WTC11 (cell line): Measurements from ENCODE around the gene SOX8.
"Not testable (repeated sequence)": the region's sequence is repeated elsewhere in the genome, so short reads cannot be mapped to it uniquely, and the experiment has no call there.

Experiments
- CTCF ChIP-seq: fragments of 200-600 bp; IDR thresholded peaks from 2 replicates; pipeline ENCODE4 v1.8.0; 2022; ENCODE audit warnings: antibody characterized with exemption
- MYBL2 ChIP-seq: sonication (generic); formaldehyde crosslinking; IDR thresholded peaks from 2 replicates; pipeline ENCODE4 v1.8.1; 2023; ENCODE audit warnings: mild to moderate bottlenecking, moderate library complexity, missing genetic modification reagents
- TP53 ChIP-seq: sonication (generic); formaldehyde crosslinking; IDR thresholded peaks from 2 replicates; pipeline ENCODE4 v1.8.1; 2023; ENCODE audit warnings: mild to moderate bottlenecking, missing genetic modification reagents
- ZNF121 ChIP-seq: sonication (generic); formaldehyde crosslinking; IDR thresholded peaks from 2 replicates; pipeline ENCODE4 v1.8.0; 2023; ENCODE audit warnings: missing genetic modification reagents
- TF ChIP-seq, protein P1 (sequence below): fragments of 250-450 bp; sonication (Bioruptor Pico); IDR thresholded peaks from 2 replicates; pipeline ENCODE4 v1.8.0; 2021; ENCODE audit warnings: mild to moderate bottlenecking
- TF ChIP-seq, protein P2 (sequence below): sonication (generic); formaldehyde crosslinking; IDR thresholded peaks from 2 replicates; pipeline ENCODE4 v1.8.0; 2022; ENCODE audit warnings: missing genetic modification reagents
- TF ChIP-seq, protein P3 (sequence below): sonication (generic); formaldehyde crosslinking; IDR thresholded peaks from 2 replicates; pipeline ENCODE4 v1.8.1; 2022; ENCODE audit warnings: low read depth, mild to moderate bottlenecking, moderate library complexity, missing genetic modification reagents, borderline replicate concordance

DNA sequence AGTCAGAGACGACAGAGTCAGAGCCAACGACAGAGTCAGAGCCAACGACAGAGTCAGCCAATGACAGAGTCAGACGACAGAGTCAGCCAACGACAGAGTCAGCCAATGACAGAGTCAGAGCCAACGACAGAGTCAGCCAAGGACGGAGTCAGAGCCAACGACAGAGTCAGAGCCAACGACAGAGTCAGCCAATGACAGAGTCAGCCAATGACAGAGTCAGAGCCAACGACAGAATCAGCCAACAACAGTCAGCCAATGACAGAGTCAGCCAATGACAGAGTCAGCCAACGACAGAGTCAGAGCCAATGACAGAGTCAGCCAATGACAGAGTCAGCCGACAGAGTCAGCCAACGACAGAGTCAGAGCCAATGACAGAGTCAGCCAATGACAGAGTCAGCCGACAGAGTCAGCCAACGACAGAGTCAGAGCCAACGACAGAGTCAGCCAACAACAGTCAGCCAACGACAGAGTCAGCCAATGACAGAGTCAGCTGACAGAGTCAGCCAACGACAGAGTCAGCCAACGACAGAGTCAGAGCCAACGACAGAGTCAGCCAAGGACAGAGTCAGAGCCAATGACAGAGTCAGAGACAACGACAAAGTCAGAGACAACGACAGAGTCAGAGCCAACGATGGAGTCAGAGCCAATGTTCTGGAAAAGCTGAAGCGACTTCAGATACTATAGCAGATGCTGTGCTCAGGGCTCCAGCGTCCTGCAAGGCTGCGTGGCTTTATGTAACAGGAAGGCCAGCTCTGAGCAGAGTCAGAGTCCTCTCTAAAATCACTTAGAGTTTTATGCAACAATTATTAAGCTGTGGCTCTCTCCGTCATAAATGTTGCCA, 30.6 kb upstream of the SOX8 start:
- not testable (repeated sequence) for TF ChIP-seq MYBL2 (CRISPR knock-in tag); CTCF; ZNF121 (CRISPR knock-in tag); TP53 (CRISPR knock-in tag)
- TF ChIP-seq, protein P1, sequence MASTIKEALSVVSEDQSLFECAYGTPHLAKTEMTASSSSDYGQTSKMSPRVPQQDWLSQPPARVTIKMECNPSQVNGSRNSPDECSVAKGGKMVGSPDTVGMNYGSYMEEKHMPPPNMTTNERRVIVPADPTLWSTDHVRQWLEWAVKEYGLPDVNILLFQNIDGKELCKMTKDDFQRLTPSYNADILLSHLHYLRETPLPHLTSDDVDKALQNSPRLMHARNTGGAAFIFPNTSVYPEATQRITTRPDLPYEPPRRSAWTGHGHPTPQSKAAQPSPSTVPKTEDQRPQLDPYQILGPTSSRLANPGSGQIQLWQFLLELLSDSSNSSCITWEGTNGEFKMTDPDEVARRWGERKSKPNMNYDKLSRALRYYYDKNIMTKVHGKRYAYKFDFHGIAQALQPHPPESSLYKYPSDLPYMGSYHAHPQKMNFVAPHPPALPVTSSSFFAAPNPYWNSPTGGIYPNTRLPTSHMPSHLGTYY (CRISPR knock-in tag) = not testable (repeated sequence)
- TF ChIP-seq, protein P2, sequence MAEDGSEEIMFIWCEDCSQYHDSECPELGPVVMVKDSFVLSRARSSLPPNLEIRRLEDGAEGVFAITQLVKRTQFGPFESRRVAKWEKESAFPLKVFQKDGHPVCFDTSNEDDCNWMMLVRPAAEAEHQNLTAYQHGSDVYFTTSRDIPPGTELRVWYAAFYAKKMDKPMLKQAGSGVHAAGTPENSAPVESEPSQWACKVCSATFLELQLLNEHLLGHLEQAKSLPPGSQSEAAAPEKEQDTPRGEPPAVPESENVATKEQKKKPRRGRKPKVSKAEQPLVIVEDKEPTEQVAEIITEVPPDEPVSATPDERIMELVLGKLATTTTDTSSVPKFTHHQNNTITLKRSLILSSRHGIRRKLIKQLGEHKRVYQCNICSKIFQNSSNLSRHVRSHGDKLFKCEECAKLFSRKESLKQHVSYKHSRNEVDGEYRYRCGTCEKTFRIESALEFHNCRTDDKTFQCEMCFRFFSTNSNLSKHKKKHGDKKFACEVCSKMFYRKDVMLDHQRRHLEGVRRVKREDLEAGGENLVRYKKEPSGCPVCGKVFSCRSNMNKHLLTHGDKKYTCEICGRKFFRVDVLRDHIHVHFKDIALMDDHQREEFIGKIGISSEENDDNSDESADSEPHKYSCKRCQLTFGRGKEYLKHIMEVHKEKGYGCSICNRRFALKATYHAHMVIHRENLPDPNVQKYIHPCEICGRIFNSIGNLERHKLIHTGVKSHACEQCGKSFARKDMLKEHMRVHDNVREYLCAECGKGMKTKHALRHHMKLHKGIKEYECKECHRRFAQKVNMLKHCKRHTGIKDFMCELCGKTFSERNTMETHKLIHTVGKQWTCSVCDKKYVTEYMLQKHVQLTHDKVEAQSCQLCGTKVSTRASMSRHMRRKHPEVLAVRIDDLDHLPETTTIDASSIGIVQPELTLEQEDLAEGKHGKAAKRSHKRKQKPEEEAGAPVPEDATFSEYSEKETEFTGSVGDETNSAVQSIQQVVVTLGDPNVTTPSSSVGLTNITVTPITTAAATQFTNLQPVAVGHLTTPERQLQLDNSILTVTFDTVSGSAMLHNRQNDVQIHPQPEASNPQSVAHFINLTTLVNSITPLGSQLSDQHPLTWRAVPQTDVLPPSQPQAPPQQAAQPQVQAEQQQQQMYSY (CRISPR knock-in tag) = not testable (repeated sequence)
- TF ChIP-seq, protein P3, sequence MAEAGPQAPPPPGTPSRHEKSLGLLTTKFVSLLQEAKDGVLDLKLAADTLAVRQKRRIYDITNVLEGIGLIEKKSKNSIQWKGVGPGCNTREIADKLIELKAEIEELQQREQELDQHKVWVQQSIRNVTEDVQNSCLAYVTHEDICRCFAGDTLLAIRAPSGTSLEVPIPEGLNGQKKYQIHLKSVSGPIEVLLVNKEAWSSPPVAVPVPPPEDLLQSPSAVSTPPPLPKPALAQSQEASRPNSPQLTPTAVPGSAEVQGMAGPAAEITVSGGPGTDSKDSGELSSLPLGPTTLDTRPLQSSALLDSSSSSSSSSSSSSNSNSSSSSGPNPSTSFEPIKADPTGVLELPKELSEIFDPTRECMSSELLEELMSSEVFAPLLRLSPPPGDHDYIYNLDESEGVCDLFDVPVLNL = not testable (repeated sequence)
